Neutrophil (primary cell): ENCODE data around the gene TACC2.

Source experiments
- H3K27ac ChIP-seq: fragments of 200-600 bp; sonication (generic); 2 replicates; pipeline ENCODE4 v1.5.1; 2016; ENCODE audit warnings: mild to moderate bottlenecking, moderate library complexity
- H3K27me3 ChIP-seq: fragments of 200-600 bp; sonication (generic); 2 replicates; pipeline ENCODE4 v1.6.0; 2016; ENCODE audit warnings: mild to moderate bottlenecking
- H3K36me3 ChIP-seq: fragments of 200-600 bp; sonication (generic); 2 replicates; pipeline ENCODE4 v1.5.1; 2017
- H3K4me1 ChIP-seq, 2 experiments: fragments of 200-600 bp in 1 of 2; sonication (generic) in 1 of 2; 1 replicate in 1 of 2; 2 replicates in 1 of 2; pipeline versions ENCODE4 v1.5.1 to v1.6.1; 2013 to 2016; ENCODE audit warnings: low read depth in 1 of 2, low read length in 1 of 2, mild to moderate bottlenecking in 1 of 2, moderate library complexity in 1 of 2; ENCODE audit not compliant: control insufficient read depth in 1 of 2, insufficient read depth in 1 of 2
- H3K4me3 ChIP-seq, 2 experiments: fragments of 200-600 bp in 1 of 2; sonication (generic) in 1 of 2; 1 replicate in 1 of 2; 2 replicates in 1 of 2; pipeline ENCODE4 v1.5.1; 2013 to 2016; ENCODE audit warnings: low read depth in 1 of 2, low read length in 1 of 2, mild to moderate bottlenecking in 1 of 2, moderate library complexity in 1 of 2
- H3K9me3 ChIP-seq: fragments of 200-600 bp; sonication (generic); 2 replicates; pipeline ENCODE4 v1.5.1; 2016
- TF ChIP-seq, protein P1 (sequence below): fragments of 200-600 bp; sonication (generic); IDR thresholded peaks from 2 replicates; pipeline ENCODE4 v1.5.1; 2016; ENCODE audit warnings: antibody characterized with exemption

Gene TACC2

DNA sequence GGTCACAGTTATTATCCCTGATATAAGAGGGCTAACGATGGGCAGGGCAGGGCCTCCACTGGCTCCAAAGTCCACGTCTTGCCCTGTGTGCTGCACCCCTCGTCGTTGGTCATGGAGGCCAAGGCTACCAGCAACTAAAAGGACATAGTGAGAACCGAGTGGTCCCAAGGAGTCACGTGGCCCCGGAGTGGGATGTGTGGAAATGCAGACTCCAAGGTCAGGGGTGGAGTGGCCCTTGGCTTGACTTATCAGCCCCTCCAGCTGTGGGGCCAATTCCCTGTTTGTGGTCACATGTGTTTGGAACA, 312.8 kb downstream of the TACC2 start:
- H3K36me3 ChIP-seq, result no peaks in the 10 kb centered on the region
- H3K4me3 ChIP-seq, result no peak overlapping the region
- TF ChIP-seq, protein P1, sequence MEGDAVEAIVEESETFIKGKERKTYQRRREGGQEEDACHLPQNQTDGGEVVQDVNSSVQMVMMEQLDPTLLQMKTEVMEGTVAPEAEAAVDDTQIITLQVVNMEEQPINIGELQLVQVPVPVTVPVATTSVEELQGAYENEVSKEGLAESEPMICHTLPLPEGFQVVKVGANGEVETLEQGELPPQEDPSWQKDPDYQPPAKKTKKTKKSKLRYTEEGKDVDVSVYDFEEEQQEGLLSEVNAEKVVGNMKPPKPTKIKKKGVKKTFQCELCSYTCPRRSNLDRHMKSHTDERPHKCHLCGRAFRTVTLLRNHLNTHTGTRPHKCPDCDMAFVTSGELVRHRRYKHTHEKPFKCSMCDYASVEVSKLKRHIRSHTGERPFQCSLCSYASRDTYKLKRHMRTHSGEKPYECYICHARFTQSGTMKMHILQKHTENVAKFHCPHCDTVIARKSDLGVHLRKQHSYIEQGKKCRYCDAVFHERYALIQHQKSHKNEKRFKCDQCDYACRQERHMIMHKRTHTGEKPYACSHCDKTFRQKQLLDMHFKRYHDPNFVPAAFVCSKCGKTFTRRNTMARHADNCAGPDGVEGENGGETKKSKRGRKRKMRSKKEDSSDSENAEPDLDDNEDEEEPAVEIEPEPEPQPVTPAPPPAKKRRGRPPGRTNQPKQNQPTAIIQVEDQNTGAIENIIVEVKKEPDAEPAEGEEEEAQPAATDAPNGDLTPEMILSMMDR, result no peak
- no peaks in the 10 kb centered on the region for H3K4me1 ChIP-seq
- H3K27me3 ChIP-seq, result no peaks in the 10 kb centered on the region
- no peak overlapping the region for H3K27ac ChIP-seq
- no peaks in the 10 kb centered on the region for H3K9me3 ChIP-seq

DNA sequence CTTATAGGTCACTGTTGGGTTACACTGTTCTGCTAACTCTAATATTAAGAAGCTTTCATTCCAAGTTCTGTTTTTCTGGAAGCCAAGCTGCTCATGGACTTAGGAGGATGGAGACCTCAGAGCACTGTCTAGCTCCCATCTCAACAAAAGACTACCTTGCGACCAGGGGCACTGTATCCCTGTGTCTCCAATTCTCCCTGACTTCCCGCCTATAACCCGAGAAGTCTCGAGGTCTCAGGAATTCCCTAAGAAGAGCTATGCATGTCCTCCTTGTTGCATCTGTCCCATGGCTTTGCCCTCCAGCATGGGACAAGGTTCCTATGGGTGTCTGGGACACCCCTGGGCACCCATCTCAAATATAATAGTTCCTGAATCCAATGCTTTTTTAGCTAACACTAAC, 313.4 kb downstream of the TACC2 start:
- H3K27ac ChIP-seq, result no peak overlapping the region
- H3K36me3 ChIP-seq, result no peaks in the 10 kb centered on the region
- TF ChIP-seq, protein P1, result no peak
- no peak overlapping the region for H3K4me3 ChIP-seq
- no peaks in the 10 kb centered on the region for H3K9me3 ChIP-seq
- no peaks in the 10 kb centered on the region for H3K4me1 ChIP-seq
- H3K27me3 ChIP-seq, result no peaks in the 10 kb centered on the region

DNA sequence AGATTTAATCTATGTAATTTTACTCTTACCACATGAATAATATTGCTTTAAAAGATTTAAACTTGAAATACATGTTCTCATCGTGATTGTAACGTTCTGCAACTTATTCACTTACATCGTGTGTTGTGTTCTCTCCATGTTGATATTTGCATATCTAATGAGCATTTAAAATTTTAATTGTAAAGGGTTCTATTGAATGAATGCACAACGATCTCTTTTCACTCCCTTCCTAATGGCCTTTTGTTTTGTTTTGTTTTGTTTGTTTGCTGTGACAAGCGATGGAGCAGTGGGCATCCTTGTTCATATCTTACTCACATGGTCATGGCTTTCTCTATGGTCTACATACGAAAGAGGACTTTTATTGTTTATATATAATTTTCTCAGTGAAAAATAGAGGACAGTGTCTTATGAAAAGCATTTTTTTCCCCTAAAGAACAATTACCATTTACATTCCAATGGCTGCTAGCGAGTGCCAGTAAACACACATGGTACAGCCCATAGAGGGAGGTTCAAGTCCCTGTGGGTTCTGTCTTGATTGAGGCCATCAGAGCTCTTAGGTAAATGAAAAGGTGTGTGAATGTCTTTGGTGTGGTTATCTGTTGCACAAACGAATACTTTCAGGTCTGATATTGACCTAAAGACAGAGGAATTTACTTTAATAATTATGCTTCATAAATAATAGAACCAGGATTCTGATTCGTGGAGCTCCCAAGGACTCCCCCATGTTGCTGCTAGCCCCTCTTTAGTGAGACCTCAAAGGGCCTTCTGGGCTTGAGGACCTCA, 314.5 kb downstream of the TACC2 start:
- no peak overlapping the region for H3K4me3 ChIP-seq
- H3K27ac ChIP-seq, result no peak overlapping the region
- TF ChIP-seq, protein P1, result no peak
- H3K27me3 ChIP-seq, result no peaks in the 10 kb centered on the region
- no peaks in the 10 kb centered on the region for H3K9me3 ChIP-seq
- no peaks in the 10 kb centered on the region for H3K4me1 ChIP-seq
- H3K36me3 ChIP-seq, result no peaks in the 10 kb centered on the region
